HepG2 (cell line): Measurements from ENCODE around the gene LRRC45. TPM values are rescaled to one million over a fixed set of nuclear protein-coding genes. Genes with fewer than 3 reads are reported as not detected.

Experiments used
- ATAC-seq: fragments of 200-7000 bp; cut with Tn5 transposase; 3 replicates; pipeline ENCODE4 v1.9.1; 2020; ENCODE audit warnings: mild to moderate bottlenecking, moderate library complexity
- BruUV-seq: library from RNA; stranded (reverse); fragments of 400-500 nt; replicated peaks from 2 replicates; lab custom pipeline; 2021; lab: Mats Ljungman, UMichigan
- CTCF ChIA-PET: fragments of 300-600 bp; formaldehyde crosslinking; extraction: SDS; loops from one replicate; lab custom pipeline; 2021; ENCODE audit warnings: low total read pairs, inconsistent platforms, low intra/inter-chr PET ratio; lab: Yijun Ruan, JAX
- POLR2A ChIA-PET: fragments of 350-600 bp; sonication (Branson Sonifier 250); formaldehyde crosslinking; loops from one replicate; lab custom pipeline; 2020; ENCODE audit warnings: antibody characterized with exemption, inconsistent platforms; lab: Yijun Ruan, JAX
- DNase-seq: peaks from one replicate; pipeline ENCODE4 v3.0.0-alpha.2; 2015; ENCODE audit warnings: low spot score
- FAIRE-seq: peaks from 3 replicates; lab custom pipeline; 2011; peaks lifted over from hg19 to GRCh38; lab: Jason Lieb, UNC
- H2AFZ ChIP-seq: one replicate; pipeline ENCODE4 v1.6.1; 2011; ENCODE audit warnings: low read length, inconsistent platforms
- H3K27ac ChIP-seq: fragments of 300-600 bp; 3 replicates; pipeline ENCODE4 v1.8.0; 2011; ENCODE audit warnings: mixed run types, mild to moderate bottlenecking, mixed read lengths, low read length, inconsistent platforms; ENCODE audit not compliant: insufficient read depth; ENCODE audit errors: extremely low read length
- H3K27me3 ChIP-seq, 2 experiments: fragments of 200-600 bp in 1 of 2; 2 replicates in 1 of 2; 3 replicates in 1 of 2; pipeline versions ENCODE4 v1.6.0 to v1.8.0; 2011; ENCODE audit warnings: low read length in 2 of 2, mild to moderate bottlenecking in 2 of 2, moderate library complexity in 2 of 2, inconsistent platforms in 1 of 2; ENCODE audit not compliant: insufficient read depth in 2 of 2, control insufficient read depth in 1 of 2
- H3K36me3 ChIP-seq, 2 experiments: fragments of 200-600 bp in 1 of 2; replicated peaks in 1 of 2; 2 replicates in 1 of 2; 3 replicates in 1 of 2; pipeline versions ENCODE4 v1.5.1 to v1.8.0; 2011; ENCODE audit warnings: low read length in 2 of 2, inconsistent platforms in 1 of 2; ENCODE audit not compliant: insufficient read depth in 2 of 2, control insufficient read depth in 1 of 2
- H3K4me1 ChIP-seq: 2 replicates; pipeline ENCODE4 v1.5.1; 2012; ENCODE audit warnings: low read length, inconsistent platforms; ENCODE audit not compliant: insufficient read depth
- H3K4me2 ChIP-seq: 2 replicates; pipeline ENCODE4 v1.6.0; 2011; ENCODE audit warnings: low read depth, low read length, inconsistent platforms
- H3K4me3 ChIP-seq, 3 experiments: fragments of 200-600 bp in 1 of 3; sonication (generic), shearing (Covaris generic) in 1 of 3; replicated peaks in 1 of 3; 2 replicates each; pipeline ENCODE4 v1.5.1; 2011 to 2016; ENCODE audit warnings: low read length in 3 of 3, inconsistent platforms in 2 of 3, low read depth in 2 of 3, mild to moderate bottlenecking in 2 of 3, control low read depth in 1 of 3, mixed read lengths in 1 of 3; ENCODE audit not compliant: insufficient read depth in 1 of 3
- H3K79me2 ChIP-seq: one replicate; pipeline ENCODE4 v1.6.1; 2011; ENCODE audit warnings: low read length, inconsistent platforms; ENCODE audit not compliant: insufficient read depth
- H3K9ac ChIP-seq: 2 replicates; pipeline ENCODE4 v1.6.0; 2011; ENCODE audit warnings: mild to moderate bottlenecking, low read depth, low read length, inconsistent platforms; ENCODE audit not compliant: insufficient read depth
- H3K9me3 ChIP-seq: 2 replicates; pipeline ENCODE4 v1.5.1; 2012; ENCODE audit warnings: mild to moderate bottlenecking, low read length
- H4K20me1 ChIP-seq: 2 replicates; pipeline ENCODE4 v1.6.0; 2011; ENCODE audit warnings: inconsistent platforms, mild to moderate bottlenecking, low read length, moderate library complexity; ENCODE audit not compliant: insufficient read depth
- CHCHD3 ChIP-seq: sonication (generic); formaldehyde crosslinking; IDR thresholded peaks from 2 replicates; pipeline ENCODE4 v1.8.0; 2022; ENCODE audit warnings: mild to moderate bottlenecking, missing genetic modification reagents, moderate library complexity
- FIP1L1 ChIP-seq: fragments of 200-400 bp; formaldehyde crosslinking; IDR thresholded peaks from 2 replicates; pipeline ENCODE4 v1.6.1; 2018; ENCODE audit warnings: low read depth, mild to moderate bottlenecking, low read length, moderate library complexity, borderline replicate concordance; ENCODE audit not compliant: insufficient read depth
- JARID2 ChIP-seq: sonication (generic); formaldehyde crosslinking; IDR thresholded peaks from 2 replicates; pipeline ENCODE4 v1.8.1; 2023; ENCODE audit warnings: missing genetic modification reagents, inconsistent platforms; ENCODE audit not compliant: insufficient replicate concordance
- MYNN ChIP-seq: sonication (generic); formaldehyde crosslinking; IDR thresholded peaks from 2 replicates; pipeline ENCODE4 v1.4.0; 2020; ENCODE audit warnings: mild to moderate bottlenecking, low read depth, missing genetic modification reagents
- NFRKB ChIP-seq: fragments of 450-650 bp; IDR thresholded peaks from 2 replicates; pipeline ENCODE4 v1.6.1; 2017
- PAF1 ChIP-seq: IDR thresholded peaks from 2 replicates; pipeline ENCODE4 v1.6.1; 2016; ENCODE audit warnings: missing genetic modification reagents, missing compliant biosample characterization
- POLR2A ChIP-seq, 2 experiments: IDR thresholded peaks; 2 replicates each; pipeline ENCODE4 v1.6.1; 2011; ENCODE audit warnings: low read depth in 2 of 2, low read length in 2 of 2, mild to moderate bottlenecking in 1 of 2, moderate library complexity in 1 of 2; ENCODE audit not compliant: insufficient read depth in 1 of 2
- PTBP1 ChIP-seq: fragments of 200-400 bp; formaldehyde crosslinking; IDR thresholded peaks from 2 replicates; pipeline ENCODE4 v1.6.1; 2018; ENCODE audit warnings: low read length, low read depth; ENCODE audit not compliant: poor library complexity, severe bottlenecking
- RBFOX2 ChIP-seq: fragments of 200-400 bp; formaldehyde crosslinking; IDR thresholded peaks from 2 replicates; pipeline ENCODE4 v1.6.1; 2017; ENCODE audit warnings: low read depth, mild to moderate bottlenecking, low read length
- ZNF282 ChIP-seq: fragments of 450-650 bp; IDR thresholded peaks from 2 replicates; pipeline ENCODE4 v1.6.1; 2018; ENCODE audit not compliant: partially characterized antibody
- ZNF670 ChIP-seq: sonication (generic); formaldehyde crosslinking; IDR thresholded peaks from 2 replicates; pipeline ENCODE4 v1.8.0; 2022; ENCODE audit warnings: mild to moderate bottlenecking, missing genetic modification reagents, borderline replicate concordance
- ZNF776 ChIP-seq: sonication (generic); formaldehyde crosslinking; IDR thresholded peaks from 2 replicates; pipeline ENCODE4 v1.4.0; 2020; ENCODE audit warnings: mild to moderate bottlenecking, missing genetic modification reagents
- ZNF879 ChIP-seq: sonication (generic); formaldehyde crosslinking; IDR thresholded peaks from 2 replicates; pipeline ENCODE4 v1.8.1; 2023; ENCODE audit warnings: missing genetic modification reagents
- WGBS: methylation state at CpG from one replicate; pipeline ENCODE4 v1.1.6; 2017; ENCODE audit warnings: low lambda C conversion rate; 5-methylcytosine and 5-hydroxymethylcytosine counted together
- in situ Hi-C: cut with HindIII; loops from 2 replicates; pipeline ENCODE4 v1.10.0; 2017; ENCODE audit warnings: low pct_unique_long_range_greater_than_20kb; ENCODE audit not compliant: extremely low pct_ligation_motif_present
- intact Hi-C: fragments of 100-400 bp; cut with micrococcal nuclease; formaldehyde crosslinking; loops from one replicate; pipeline ENCODE4 v1.10.0; 2022; ENCODE audit not compliant: unreplicated experiment
- polyA plus RNA-seq, 8 experiments: library from polyadenylated mRNA; depleted of rRNA in 3 of 8; stranded (reverse) in 7 of 8; unstranded in 1 of 8; fragments of >200 nt; fragmentation: Illumina TruSeq in 4 of 8; extraction: Trizol in 4 of 8; gene quantifications; 2 replicates each; pipeline versions ENCODE4 v1.2.1 to v1.2.3, GENCODE V29; 2011 to 2016; ENCODE audit warnings: low read depth in 4 of 8, missing spikeins in 1 of 8, mixed read lengths in 1 of 8; ENCODE audit not compliant: insufficient read depth in 1 of 8
- total RNA-seq, 5 experiments: library from RNA; depleted of rRNA; stranded (reverse); fragments of >200 nt; fragmentation: Illumina TruSeq; extraction: Trizol; gene quantifications; 2 replicates each; pipeline ENCODE4 v1.2.3, GENCODE V29; 2016; ENCODE audit warnings: low read depth in 1 of 5
- TF ChIP-seq, protein P1 (sequence below): sonication (generic); formaldehyde crosslinking; IDR thresholded peaks from 2 replicates; pipeline ENCODE4 v1.5.0; 2020; ENCODE audit warnings: mild to moderate bottlenecking, missing genetic modification reagents
- TF ChIP-seq, protein P2 (sequence below): sonication (generic); formaldehyde crosslinking; IDR thresholded peaks from 2 replicates; pipeline ENCODE4 v1.8.1; 2022; ENCODE audit warnings: low read depth, mild to moderate bottlenecking, missing genetic modification reagents
- TF ChIP-seq, protein P3 (sequence below): sonication (generic); formaldehyde crosslinking; IDR thresholded peaks from 2 replicates; pipeline ENCODE4 v1.5.1; 2020; ENCODE audit warnings: missing genetic modification reagents, mild to moderate bottlenecking, borderline replicate concordance

LRRC45 gene
- total and polyA plus RNA-seq, 2 of the 13 experiments (the other 11 are each of a cell fraction or from before 2014, with no cell fraction given) = 11.6 to 48.1 TPM

DNA sequence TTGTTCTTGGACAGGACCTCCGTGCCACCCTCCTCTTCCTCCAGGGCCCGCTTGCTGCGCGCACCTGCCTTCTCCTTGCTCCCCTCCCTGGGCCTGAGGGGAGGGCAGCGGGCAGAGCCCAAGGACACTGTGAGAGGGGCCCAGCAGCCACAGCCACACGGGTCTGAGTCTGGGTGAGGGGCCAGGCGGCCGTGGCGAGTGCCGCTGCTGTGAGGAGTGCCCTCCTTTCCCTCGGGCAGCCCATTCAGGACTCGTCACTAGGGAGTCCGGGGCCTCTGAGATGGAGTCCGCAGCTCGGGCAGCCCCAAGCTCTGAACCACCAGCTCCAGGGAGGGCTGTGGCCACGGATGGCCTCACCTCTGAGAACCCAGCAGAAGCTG lies 36.9 kb downstream of the LRRC45 start (continued):
- TF ChIP-seq PTBP1 (no peak), MYNN (CRISPR knock-in tag) (no peak), RBFOX2 (peak; percentile 47; the same call in 1 of the 2 replicates), ZNF776 (no peak), ZNF879 (no peak), PAF1 (CRISPR knock-in tag) (0 out of 2 replicates have a peak, but pooled peaks have one; percentile 41)

DNA sequence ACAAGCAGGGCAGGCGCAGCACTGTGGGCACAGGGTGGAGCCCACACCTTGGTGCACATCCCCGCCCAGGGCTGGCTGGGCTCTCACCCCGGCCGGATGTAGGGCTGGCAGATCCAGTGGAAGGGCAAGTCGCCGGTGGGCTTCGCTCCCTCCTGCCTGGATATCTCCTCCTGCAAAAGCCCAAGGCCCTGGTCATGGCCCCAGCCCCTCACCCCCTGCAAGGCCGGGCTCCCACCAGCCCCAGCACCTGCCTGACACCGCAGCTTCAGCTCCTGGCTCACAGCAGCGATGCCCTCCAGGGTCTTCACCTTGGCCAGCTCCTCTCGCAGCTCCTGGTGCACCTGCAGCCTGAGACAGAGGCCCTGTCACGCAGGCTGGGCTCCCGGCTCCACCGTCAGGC lies 37.5 kb downstream of the LRRC45 start:
- ChIA-PET POLR2A (interaction anchor here (1.6 kb wide), 1 partner anchor 23 kb away, joined by 7 read pairs; the partner anchor contains the start of gene DCXR), CTCF (no interaction called here)
- ATAC-seq (no peak), FAIRE-seq (no peak), DNase-seq (no peak)
- intact Hi-C loops (no loop called here), in situ Hi-C loops (no loop called here)
- Histone ChIP-seq H3K4me2 (no peak overlapping the region), H3K27ac (no peak overlapping the region), H3K4me3 (no peak overlapping the region), H3K4me1 (peaks cover 49% of the 10 kb centered on the region), H3K27me3 (no peaks in the 10 kb centered on the region), H3K9me3 (no peaks in the 10 kb centered on the region), H3K9ac (no peak overlapping the region), H3K36me3 (peaks cover 43 to 65% of the 10 kb centered on the region in 2 experiments), H3K79me2 (peaks cover 20% of the 10 kb centered on the region), H2AFZ (no peak overlapping the region), H4K20me1 (no peaks in the 10 kb centered on the region)
- WGBS = 82% methylated on average over 7 of the region's 14 CpGs
- BruUV-seq = no TSS peak
- no peak for TF ChIP-seq ZNF670 (CRISPR knock-in tag)
- no peak for TF ChIP-seq CHCHD3
- TF ChIP-seq, protein P1, sequence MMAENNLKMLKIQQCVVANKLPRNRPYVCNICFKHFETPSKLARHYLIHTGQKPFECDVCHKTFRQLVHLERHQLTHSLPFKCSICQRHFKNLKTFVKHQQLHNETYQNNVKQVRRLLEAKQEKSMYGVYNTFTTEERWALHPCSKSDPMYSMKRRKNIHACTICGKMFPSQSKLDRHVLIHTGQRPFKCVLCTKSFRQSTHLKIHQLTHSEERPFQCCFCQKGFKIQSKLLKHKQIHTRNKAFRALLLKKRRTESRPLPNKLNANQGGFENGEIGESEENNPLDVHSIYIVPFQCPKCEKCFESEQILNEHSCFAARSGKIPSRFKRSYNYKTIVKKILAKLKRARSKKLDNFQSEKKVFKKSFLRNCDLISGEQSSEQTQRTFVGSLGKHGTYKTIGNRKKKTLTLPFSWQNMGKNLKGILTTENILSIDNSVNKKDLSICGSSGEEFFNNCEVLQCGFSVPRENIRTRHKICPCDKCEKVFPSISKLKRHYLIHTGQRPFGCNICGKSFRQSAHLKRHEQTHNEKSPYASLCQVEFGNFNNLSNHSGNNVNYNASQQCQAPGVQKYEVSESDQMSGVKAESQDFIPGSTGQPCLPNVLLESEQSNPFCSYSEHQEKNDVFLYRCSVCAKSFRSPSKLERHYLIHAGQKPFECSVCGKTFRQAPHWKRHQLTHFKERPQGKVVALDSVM = no peak
- TF ChIP-seq JARID2 (CRISPR knock-in tag) = no peak
- TF ChIP-seq, protein P2, sequence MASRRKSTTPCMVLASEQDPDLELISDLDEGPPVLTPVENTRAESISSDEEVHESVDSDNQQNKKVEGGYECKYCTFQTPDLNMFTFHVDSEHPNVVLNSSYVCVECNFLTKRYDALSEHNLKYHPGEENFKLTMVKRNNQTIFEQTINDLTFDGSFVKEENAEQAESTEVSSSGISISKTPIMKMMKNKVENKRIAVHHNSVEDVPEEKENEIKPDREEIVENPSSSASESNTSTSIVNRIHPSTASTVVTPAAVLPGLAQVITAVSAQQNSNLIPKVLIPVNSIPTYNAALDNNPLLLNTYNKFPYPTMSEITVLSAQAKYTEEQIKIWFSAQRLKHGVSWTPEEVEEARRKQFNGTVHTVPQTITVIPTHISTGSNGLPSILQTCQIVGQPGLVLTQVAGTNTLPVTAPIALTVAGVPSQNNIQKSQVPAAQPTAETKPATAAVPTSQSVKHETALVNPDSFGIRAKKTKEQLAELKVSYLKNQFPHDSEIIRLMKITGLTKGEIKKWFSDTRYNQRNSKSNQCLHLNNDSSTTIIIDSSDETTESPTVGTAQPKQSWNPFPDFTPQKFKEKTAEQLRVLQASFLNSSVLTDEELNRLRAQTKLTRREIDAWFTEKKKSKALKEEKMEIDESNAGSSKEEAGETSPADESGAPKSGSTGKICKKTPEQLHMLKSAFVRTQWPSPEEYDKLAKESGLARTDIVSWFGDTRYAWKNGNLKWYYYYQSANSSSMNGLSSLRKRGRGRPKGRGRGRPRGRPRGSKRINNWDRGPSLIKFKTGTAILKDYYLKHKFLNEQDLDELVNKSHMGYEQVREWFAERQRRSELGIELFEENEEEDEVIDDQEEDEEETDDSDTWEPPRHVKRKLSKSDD (CRISPR knock-in tag) = 0 out of 2 replicates have a peak, but pooled peaks have one; percentile 4
- no peak for TF ChIP-seq NFRKB
- TF ChIP-seq FIP1L1 = no peak
- TF ChIP-seq, protein P3, sequence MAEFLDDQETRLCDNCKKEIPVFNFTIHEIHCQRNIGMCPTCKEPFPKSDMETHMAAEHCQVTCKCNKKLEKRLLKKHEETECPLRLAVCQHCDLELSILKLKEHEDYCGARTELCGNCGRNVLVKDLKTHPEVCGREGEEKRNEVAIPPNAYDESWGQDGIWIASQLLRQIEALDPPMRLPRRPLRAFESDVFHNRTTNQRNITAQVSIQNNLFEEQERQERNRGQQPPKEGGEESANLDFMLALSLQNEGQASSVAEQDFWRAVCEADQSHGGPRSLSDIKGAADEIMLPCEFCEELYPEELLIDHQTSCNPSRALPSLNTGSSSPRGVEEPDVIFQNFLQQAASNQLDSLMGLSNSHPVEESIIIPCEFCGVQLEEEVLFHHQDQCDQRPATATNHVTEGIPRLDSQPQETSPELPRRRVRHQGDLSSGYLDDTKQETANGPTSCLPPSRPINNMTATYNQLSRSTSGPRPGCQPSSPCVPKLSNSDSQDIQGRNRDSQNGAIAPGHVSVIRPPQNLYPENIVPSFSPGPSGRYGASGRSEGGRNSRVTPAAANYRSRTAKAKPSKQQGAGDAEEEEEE (CRISPR knock-in tag) = no peak
- TF ChIP-seq POLR2A (IDR thresholded peaks at IDR 0.05; ENCODE audit: insufficient read depth in 1 of 2, low read depth in 2 of 2, low read length in 2 of 2) = 0 out of 4 replicates have a peak, but pooled peaks of 1 of the 2 experiments have one; percentile 8
- no peak for TF ChIP-seq ZNF282
- peak; percentile 35; the same call in 1 of the 2 replicates for TF ChIP-seq RBFOX2
